ENCODE data around the gene HOXD11. TPM values are rescaled to one million over a fixed set of nuclear protein-coding genes. Genes with fewer than 3 reads are reported as not detected.

HOXD11 gene
- total and polyA plus RNA-seq, 9 of the 15 experiments (the other 6 are each of a cell fraction or from before 2014, with no cell fraction given), result not detected

DNA sequence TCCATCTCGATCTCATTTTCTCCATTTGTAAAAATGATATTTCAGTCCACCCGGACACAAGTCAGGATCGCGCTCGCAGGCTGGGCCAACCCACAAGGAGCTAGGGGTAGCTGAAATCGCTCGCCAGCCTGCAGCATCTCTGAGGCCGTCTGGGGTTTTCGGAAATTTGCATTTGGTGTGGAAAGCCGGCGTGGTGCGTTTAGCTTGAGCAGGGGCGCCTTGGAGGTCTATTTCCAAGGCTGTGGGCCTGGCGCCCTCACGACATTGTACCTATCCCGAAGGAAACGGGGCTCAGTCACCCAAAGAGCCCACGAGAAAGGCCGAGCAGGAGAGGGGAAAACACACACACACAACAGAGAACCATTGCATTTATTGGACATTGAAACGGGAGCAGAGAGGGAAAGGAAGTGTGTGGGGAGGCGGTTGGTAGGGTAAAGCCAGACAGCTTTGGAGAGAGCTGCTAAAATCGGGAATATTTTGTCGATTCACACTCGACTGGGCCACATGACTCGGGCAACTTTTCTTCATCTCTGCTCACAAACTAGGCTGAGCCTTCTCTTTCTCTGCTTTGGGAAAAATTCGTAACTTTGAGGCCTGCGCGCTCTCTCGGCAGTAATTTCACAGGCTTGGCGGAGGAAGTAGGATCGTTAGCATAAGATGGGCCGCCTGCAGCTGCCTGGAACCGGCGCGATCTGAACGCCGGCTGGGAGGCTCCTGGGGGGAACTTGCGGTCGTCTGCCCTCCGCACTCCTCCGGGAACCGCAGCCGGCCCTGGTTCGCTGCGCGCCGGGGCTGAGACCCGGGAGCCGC, 21.3 kb downstream of the HOXD11 start (continued):
- TF ChIP-seq CBX8 (IDR thresholded peaks at IDR 0.05; ENCODE audit: borderline replicate concordance, extremely low read depth, low read depth, low read length, poor library complexity, severe bottlenecking), result peak; percentile 0

- 0 out of 2 replicates have a peak, but pooled peaks cover 8% of the 10 kb centered on the region for H4K20me1 ChIP-seq (replicated peaks; ENCODE audit: control insufficient read depth, insufficient read depth, low read length)
- intact Hi-C loops (cut with micrococcal nuclease) (loop anchor here (5.0 kb wide), 2 partner anchors 423 to 683 kb away; no protein-coding TSS in a partner anchor), in situ Hi-C loops (cut with MboI) (loop anchor here (5.0 to 25.0 kb wide), 4 partner anchors 508 to 1633 kb away; no protein-coding TSS in a partner anchor)
- WGBS (ENCODE audit: insufficient coverage, low coverage, missing lambda C conversion rate), result 16% methylated on average over 64 of the region's 64 CpGs
- H3K4me1 ChIP-seq (replicated peaks in 1 of 2; ENCODE audit: control insufficient read depth in 2 of 2, insufficient read depth in 2 of 2, low read length in 2 of 2), result peaks cover 0 to 21% of the 10 kb centered on the region in 2 experiments; a peak in 2 of 5 replicates
- H3K27me3 ChIP-seq (ENCODE audit: control insufficient read depth in 2 of 2, insufficient read depth in 2 of 2, low read length in 2 of 2), result peaks cover 56 to 67% of the 10 kb centered on the region in 2 experiments
- DNase-seq (ENCODE audit: extremely low read depth in 1 of 4, low spot score in 3 of 4), result peak; percentile 26 to 41 (median 32)
- H3K36me3 ChIP-seq (ENCODE audit: control insufficient read depth, insufficient read depth, low read length), result no peaks in the 10 kb centered on the region
- TF ChIP-seq SP2 (IDR thresholded peaks at IDR 0.05; ENCODE audit: extremely low read depth, low read depth, low read length, poor library complexity, severe bottlenecking) (no peak), EZH2 (IDR thresholded peaks at IDR 0.05; ENCODE audit: borderline replicate concordance, low read depth, low read length) (peak; percentile 74; the same call in 1 of the 2 replicates), PCBP1 (IDR thresholded peaks at IDR 0.05; ENCODE audit: low read depth, low read length, poor library complexity, severe bottlenecking) (peak; percentile 64), STAT5A (IDR thresholded peaks at IDR 0.05; ENCODE audit: borderline replicate concordance, low read length) (no peak), CHD2 (IDR thresholded peaks at IDR 0.05; ENCODE audit: low read depth, low read length) (0 out of 2 replicates have a peak, but pooled peaks have one; percentile 18), GMEB1 (CRISPR knock-in tag; IDR thresholded peaks at IDR 0.05) (peak; percentile 39; the same call in 1 of the 2 replicates)
- H2AFZ ChIP-seq (ENCODE audit: low read depth, low read length), result peak within 1 kb of the TSS; percentile 28; the same call in 1 of the 2 replicates
- ChIA-PET CTCF (ENCODE audit: low intra/inter-chr PET ratio) (interaction anchor here (1.2 to 2.5 kb wide), 2 partner anchors 685 to 1019 kb away, joined by 5 to 18 read pairs; no protein-coding TSS in a partner anchor), POLR2A (interaction anchor here (0.7 kb wide), 2 partner anchors 300 to 331 kb away, joined by 3 read pairs; no protein-coding TSS in a partner anchor)
- no peak for ATAC-seq
- no peaks in the 10 kb centered on the region for H3K9me3 ChIP-seq (replicated peaks; ENCODE audit: control insufficient read depth, insufficient read depth, low read depth, low read length)
- no TSS peak for BruUV-seq (replicated peaks)
- H3K4me2 ChIP-seq (ENCODE audit: insufficient read depth, low read length), result peak within 1 kb of the TSS; percentile 29
- FAIRE-seq, result no peak
- peak within 1 kb of the TSS; percentile 27 for H3K4me3 ChIP-seq
- H3K79me2 ChIP-seq (ENCODE audit: control insufficient read depth, insufficient read depth, low read length), result no peaks in the 10 kb centered on the region
- peak within 1 kb of the TSS in 1 of 2 experiments; percentile 62; a peak in 2 of 4 replicates for H3K9ac ChIP-seq (ENCODE audit: insufficient read depth in 1 of 2, low read depth in 2 of 2, low read length in 2 of 2)
- H3K9me1 ChIP-seq (ENCODE audit: control insufficient read depth, insufficient read depth, low read length), result no peaks in the 10 kb centered on the region
- no peak within 1 kb of the TSS for H3K27ac ChIP-seq (ENCODE audit: extremely low read depth, low read depth, low read length)
Observed at GRCh38 chr2:176128982-176129796, 22.1 kb downstream of the HOXD11 start, which contains the start of gene HOXD8. Gene HOXD8, plus strand, starts transcription at chr2:176129705. Its CDS starts 662 bp downstream, at chr2:176130367.

All from K562 (cell line).